Muscle of back (tissue), 11 donors: ENCODE measurements around the gene PRKAR1B. TPM values are rescaled to one million over a fixed set of nuclear protein-coding genes. Genes with fewer than 3 reads are reported as not detected.

ENCODE experiments used
- DNase-seq, 3 donors: peaks; one replicate each; pipeline versions ENCODE4 v3.0.0 to v3.0.0-alpha.2; 2013
- polyA plus RNA-seq, 10 donors: library from polyadenylated mRNA; unstranded; fragments of 120-200 nt; gene quantifications; one replicate each; pipeline ENCODE4 v1.2.1, GENCODE V29; 2013; ENCODE audit not compliant: insufficient read length in 10 of 10

Gene PRKAR1B
- polyA plus RNA-seq, 10 donors, result 18.4 to 39.6 (median 27.5) TPM

DNA sequence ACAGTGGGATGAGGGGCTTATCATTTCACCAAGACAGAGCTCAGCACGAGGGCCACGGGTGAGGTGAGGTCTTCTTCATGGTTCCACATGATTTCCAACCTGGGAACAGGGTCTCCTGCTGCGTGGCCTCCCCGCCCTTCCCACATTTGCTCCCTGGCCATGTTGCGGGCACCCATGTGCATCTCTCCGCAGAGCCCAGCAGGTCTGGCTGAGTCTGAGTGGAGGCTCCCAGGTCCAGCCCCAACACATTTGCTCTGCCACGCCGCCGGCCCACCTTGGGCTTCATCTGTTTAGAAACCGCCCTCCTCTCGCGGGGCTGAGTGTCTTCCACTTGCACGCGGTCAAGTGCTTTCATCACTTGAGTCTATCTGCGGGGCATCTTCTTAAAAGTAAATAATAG, 14.8 kb upstream of the PRKAR1B start:
- DNase-seq, result no peak

DNA sequence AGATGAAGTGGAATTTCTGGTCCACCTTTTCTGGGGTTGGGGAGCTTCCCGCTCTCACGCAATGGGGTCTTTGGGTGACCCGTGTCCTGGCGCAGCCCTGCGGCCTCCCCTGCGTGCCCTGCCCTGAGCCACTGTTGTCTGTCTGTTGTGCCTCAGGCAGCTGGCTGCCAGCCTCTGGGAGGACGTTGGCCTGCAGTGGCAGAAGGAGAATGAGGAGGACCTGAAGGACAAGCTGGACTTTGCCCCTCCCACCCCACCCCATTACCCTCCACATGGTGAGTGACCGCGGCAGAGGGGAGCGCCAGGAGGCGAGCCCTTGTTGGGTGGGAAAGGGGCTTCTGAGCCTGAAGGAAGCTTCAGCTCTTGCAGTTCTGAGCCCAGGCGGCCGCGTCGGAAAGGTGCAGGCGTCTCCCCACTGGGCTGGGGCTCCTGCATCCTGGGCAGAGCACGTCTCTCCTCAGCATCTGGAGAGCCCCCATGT, 14.2 kb upstream of the PRKAR1B start:
- DNase-seq, result no peak

- DNase-seq, result no peak
Measured at GRCh38 chr7:739983-740942, 13.2 kb upstream of the PRKAR1B start.

- DNase-seq, result no peak
Measured at GRCh38 chr7:739455-739982, 12.4 kb upstream of the PRKAR1B start.

- DNase-seq, result peak in 2 of 3 donors; percentile 25 to 38
Measured at GRCh38 chr7:738723-739454, 11.8 kb upstream of the PRKAR1B start.

DNA sequence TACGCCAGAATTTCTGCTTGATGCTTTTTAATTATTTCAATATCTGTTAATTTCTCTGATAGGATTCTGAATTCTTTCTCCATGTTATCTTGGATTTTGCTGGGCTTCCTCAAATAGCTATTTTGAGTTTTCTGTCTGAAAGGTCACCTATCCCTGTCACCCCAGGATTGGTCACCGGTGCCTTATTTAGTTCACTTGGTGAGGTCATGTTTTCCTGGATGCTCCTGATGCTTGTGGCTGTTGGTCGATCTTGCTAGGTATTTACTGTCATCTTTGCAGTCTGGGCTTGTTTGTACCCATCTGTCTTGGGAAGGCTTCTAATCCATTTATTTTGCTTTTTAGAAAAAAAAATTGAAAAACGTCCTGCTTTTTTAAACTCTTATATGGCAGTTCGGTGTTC, 11.2 kb upstream of the PRKAR1B start:
- DNase-seq, result no peak

GRCh38 chr7:734808-735207, 7.7 kb upstream of the PRKAR1B start:
- DNase-seq, result no peak

DNA sequence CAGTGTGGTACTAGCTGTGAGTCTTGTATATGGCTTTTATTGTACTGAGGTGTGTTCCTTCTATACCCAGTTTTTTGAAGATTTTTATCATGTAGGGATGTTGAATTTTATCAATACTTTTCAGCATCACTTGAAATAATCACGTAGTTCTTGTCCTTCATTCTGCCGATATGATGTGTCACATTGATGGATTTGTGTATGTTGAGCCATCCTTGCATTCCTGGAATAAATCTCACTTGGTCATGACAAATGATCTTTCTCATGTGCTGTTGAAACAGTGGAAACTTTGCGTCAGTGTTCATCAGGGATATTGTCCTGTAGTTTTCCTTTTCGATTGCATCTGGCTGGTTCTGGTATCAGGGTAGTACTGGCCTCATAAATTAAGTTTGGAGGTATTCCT, 7.1 kb upstream of the PRKAR1B start:
- DNase-seq, result no peak

- no peak for DNase-seq
Measured at GRCh38 chr7:732556-732955, 5.5 kb upstream of the PRKAR1B start.

DNA sequence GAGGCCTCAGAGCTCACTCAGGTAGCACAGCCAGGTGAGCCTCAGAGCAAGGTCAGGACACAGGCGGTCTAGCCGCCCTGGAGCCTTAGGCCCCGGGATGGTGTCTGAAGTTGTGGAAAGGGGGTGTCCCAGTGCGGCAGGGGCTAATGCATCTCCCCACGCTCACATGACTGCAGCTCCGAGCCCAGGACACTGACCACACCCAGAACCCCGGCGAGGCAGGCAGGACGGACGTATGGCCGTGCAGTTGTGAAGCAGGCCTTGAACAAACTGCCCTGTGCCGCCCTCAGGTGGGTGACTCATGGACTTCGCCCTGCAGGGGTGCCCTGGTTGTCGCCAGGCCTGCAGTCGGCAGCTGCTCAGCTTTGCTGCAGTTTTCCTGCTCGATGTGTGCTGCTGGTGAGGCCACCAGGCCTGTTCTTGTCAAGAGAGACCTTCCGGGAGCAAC, 5.0 kb upstream of the PRKAR1B start:
- peak in 1 of 3 donors; percentile 35 for DNase-seq

GRCh38 chr7:731440-732085, 4.5 kb upstream of the PRKAR1B start:
- DNase-seq, result no peak

GRCh38 chr7:730501-731439, 3.7 kb upstream of the PRKAR1B start:
- peak in 1 of 3 donors; percentile 37 for DNase-seq

- DNase-seq, result no peak
Measured at GRCh38 chr7:729140-730000, 2.3 kb upstream of the PRKAR1B start.

- DNase-seq, result no peak
Measured at GRCh38 chr7:728602-729001, 1.5 kb upstream of the PRKAR1B start.

- peak in 1 of 3 donors; percentile 33 for DNase-seq
Measured at GRCh38 chr7:727806-728460, 852 bp upstream of the PRKAR1B start.

GRCh38 chr7:726854-727103, 302 bp downstream of the PRKAR1B start:
- DNase-seq, result no peak

DNA sequence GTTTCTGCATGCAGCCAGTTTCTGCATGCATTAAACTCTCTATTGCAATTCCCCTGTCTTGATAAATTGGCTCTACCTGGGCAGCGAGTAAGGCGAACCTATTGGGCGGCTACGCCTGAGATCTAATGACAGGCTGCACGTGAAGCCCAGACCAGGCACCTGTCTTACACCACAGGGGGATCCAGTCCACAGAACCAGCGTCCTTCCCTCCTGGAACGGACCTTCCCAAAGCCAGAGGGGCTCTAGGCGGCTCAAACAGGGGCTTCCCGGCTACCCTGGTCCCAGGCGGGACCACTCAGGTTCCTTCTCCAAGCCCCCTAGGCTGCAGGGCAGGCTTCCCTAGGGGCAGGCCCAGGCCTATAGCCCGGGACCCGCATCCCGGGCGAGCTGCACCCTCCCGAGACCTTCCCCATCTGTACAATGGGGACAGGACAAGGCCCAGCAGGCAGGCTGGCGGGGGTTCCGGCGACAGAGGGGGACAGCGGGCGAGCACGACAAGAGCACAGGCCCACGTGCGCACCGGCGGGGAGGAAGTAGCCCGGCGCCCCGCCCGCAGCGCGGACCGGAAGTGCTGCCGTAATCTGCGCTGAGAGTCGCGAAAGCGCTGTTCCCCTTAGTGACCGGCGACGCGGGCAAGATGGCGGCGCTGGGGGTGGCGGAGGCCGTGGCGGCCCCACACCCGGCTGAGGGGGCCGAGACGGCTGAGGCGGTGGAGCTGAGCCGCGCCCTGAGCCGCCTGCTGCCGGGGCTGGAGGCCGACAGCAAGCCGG, 812 bp downstream of the PRKAR1B start, which contains the start of gene DNAAF5:
DNAAF5 (plus strand) TSS at position 616 of the 770 bp plus-strand sequence; CDS start at position 638, 22 bp downstream.
- peak; percentile 81 to 95 (median 88) for DNase-seq

- DNase-seq, result no peak
Measured at GRCh38 chr7:725223-726005, 1.7 kb downstream of the PRKAR1B start.
